Measurements from ENCODE around the gene PFN3. TPM values are rescaled to one million over a fixed set of nuclear protein-coding genes. Genes with fewer than 3 reads are reported as not detected.
A peak's percentile ranks its signal among the peaks of the same experiment; 100 is the strongest.

PFN3 gene
- total RNA-seq, 1 experiment from 2014 or later, result 0.48 TPM

GRCh38 chr5:177402271-177403043 is 2.0 kb upstream of the PFN3 start (continued):
- TF ChIP-seq, protein P1, sequence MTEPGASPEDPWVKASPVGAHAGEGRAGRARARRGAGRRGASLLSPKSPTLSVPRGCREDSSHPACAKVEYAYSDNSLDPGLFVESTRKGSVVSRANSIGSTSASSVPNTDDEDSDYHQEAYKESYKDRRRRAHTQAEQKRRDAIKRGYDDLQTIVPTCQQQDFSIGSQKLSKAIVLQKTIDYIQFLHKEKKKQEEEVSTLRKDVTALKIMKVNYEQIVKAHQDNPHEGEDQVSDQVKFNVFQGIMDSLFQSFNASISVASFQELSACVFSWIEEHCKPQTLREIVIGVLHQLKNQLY (CRISPR knock-in tag; IDR thresholded peaks at IDR 0.05), result no peak
- peak; percentile 99 for TF ChIP-seq FOXP1 (CRISPR knock-in tag; IDR thresholded peaks at IDR 0.05; ENCODE audit: borderline replicate concordance)
- TF ChIP-seq ATF3 (CRISPR knock-in tag; conservative IDR thresholded peaks at IDR 0.05), result no peak; the same call in 1 of the 2 replicates
- TF ChIP-seq NFYB (CRISPR knock-in tag; conservative IDR thresholded peaks at IDR 0.05; ENCODE audit: low read depth), result peak; percentile 46; the same call in 1 of the 2 replicates
- TF ChIP-seq HMGA2 (CRISPR knock-in tag; IDR thresholded peaks at IDR 0.05), result no peak
- peak; percentile 98 for TF ChIP-seq ETV6 (CRISPR knock-in tag; IDR thresholded peaks at IDR 0.05)
- TF ChIP-seq GRHL2 (CRISPR knock-in tag; IDR thresholded peaks at IDR 0.05; ENCODE audit: insufficient replicate concordance, severe bottlenecking), result no peak
- no peak for TF ChIP-seq ATF1 (CRISPR knock-in tag; IDR thresholded peaks at IDR 0.05)
- no peak for TF ChIP-seq GTF2I (CRISPR knock-in tag; conservative IDR thresholded peaks at IDR 0.05)
- TF ChIP-seq, protein P2, sequence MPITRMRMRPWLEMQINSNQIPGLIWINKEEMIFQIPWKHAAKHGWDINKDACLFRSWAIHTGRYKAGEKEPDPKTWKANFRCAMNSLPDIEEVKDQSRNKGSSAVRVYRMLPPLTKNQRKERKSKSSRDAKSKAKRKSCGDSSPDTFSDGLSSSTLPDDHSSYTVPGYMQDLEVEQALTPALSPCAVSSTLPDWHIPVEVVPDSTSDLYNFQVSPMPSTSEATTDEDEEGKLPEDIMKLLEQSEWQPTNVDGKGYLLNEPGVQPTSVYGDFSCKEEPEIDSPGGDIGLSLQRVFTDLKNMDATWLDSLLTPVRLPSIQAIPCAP (CRISPR knock-in tag; IDR thresholded peaks at IDR 0.05), result peak; percentile 97
- TF ChIP-seq CREM (CRISPR knock-in tag; IDR thresholded peaks at IDR 0.05), result peak; percentile 54; the same call in 1 of the 2 replicates
- TF ChIP-seq, protein P3, sequence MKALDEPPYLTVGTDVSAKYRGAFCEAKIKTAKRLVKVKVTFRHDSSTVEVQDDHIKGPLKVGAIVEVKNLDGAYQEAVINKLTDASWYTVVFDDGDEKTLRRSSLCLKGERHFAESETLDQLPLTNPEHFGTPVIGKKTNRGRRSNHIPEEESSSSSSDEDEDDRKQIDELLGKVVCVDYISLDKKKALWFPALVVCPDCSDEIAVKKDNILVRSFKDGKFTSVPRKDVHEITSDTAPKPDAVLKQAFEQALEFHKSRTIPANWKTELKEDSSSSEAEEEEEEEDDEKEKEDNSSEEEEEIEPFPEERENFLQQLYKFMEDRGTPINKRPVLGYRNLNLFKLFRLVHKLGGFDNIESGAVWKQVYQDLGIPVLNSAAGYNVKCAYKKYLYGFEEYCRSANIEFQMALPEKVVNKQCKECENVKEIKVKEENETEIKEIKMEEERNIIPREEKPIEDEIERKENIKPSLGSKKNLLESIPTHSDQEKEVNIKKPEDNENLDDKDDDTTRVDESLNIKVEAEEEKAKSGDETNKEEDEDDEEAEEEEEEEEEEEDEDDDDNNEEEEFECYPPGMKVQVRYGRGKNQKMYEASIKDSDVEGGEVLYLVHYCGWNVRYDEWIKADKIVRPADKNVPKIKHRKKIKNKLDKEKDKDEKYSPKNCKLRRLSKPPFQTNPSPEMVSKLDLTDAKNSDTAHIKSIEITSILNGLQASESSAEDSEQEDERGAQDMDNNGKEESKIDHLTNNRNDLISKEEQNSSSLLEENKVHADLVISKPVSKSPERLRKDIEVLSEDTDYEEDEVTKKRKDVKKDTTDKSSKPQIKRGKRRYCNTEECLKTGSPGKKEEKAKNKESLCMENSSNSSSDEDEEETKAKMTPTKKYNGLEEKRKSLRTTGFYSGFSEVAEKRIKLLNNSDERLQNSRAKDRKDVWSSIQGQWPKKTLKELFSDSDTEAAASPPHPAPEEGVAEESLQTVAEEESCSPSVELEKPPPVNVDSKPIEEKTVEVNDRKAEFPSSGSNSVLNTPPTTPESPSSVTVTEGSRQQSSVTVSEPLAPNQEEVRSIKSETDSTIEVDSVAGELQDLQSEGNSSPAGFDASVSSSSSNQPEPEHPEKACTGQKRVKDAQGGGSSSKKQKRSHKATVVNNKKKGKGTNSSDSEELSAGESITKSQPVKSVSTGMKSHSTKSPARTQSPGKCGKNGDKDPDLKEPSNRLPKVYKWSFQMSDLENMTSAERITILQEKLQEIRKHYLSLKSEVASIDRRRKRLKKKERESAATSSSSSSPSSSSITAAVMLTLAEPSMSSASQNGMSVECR (CRISPR knock-in tag; IDR thresholded peaks at IDR 0.05; ENCODE audit: borderline replicate concordance), result peak; percentile 91
- peak; percentile 88; the same call in 1 of the 2 replicates for TF ChIP-seq ZNF532 (CRISPR knock-in tag; IDR thresholded peaks at IDR 0.05; ENCODE audit: borderline replicate concordance)
- TF ChIP-seq, protein P4, sequence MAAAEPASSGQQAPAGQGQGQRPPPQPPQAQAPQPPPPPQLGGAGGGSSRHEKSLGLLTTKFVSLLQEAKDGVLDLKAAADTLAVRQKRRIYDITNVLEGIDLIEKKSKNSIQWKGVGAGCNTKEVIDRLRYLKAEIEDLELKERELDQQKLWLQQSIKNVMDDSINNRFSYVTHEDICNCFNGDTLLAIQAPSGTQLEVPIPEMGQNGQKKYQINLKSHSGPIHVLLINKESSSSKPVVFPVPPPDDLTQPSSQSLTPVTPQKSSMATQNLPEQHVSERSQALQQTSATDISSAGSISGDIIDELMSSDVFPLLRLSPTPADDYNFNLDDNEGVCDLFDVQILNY (CRISPR knock-in tag; IDR thresholded peaks at IDR 0.05), result 0 out of 2 replicates have a peak, but pooled peaks have one; percentile 54
- TF ChIP-seq OVOL2 (CRISPR knock-in tag; IDR thresholded peaks at IDR 0.05; ENCODE audit: borderline replicate concordance), result no peak
- TF ChIP-seq ZNF425 (CRISPR knock-in tag; conservative IDR thresholded peaks at IDR 0.05), result no peak
- no peak for TF ChIP-seq ZSCAN18 (CRISPR knock-in tag; IDR thresholded peaks at IDR 0.05)
- TF ChIP-seq, protein P5, sequence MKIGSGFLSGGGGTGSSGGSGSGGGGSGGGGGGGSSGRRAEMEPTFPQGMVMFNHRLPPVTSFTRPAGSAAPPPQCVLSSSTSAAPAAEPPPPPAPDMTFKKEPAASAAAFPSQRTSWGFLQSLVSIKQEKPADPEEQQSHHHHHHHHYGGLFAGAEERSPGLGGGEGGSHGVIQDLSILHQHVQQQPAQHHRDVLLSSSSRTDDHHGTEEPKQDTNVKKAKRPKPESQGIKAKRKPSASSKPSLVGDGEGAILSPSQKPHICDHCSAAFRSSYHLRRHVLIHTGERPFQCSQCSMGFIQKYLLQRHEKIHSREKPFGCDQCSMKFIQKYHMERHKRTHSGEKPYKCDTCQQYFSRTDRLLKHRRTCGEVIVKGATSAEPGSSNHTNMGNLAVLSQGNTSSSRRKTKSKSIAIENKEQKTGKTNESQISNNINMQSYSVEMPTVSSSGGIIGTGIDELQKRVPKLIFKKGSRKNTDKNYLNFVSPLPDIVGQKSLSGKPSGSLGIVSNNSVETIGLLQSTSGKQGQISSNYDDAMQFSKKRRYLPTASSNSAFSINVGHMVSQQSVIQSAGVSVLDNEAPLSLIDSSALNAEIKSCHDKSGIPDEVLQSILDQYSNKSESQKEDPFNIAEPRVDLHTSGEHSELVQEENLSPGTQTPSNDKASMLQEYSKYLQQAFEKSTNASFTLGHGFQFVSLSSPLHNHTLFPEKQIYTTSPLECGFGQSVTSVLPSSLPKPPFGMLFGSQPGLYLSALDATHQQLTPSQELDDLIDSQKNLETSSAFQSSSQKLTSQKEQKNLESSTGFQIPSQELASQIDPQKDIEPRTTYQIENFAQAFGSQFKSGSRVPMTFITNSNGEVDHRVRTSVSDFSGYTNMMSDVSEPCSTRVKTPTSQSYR (CRISPR knock-in tag; IDR thresholded peaks at IDR 0.05), result peak; percentile 96
